ENCODE data around the gene INTS4.
A peak's percentile ranks its signal among the peaks of the same experiment; 100 is the strongest.
"Not testable (repeated sequence)": the region's sequence is repeated elsewhere in the genome, so short reads cannot be mapped to it uniquely, and the experiment has no call there.

Gene INTS4, protein sequence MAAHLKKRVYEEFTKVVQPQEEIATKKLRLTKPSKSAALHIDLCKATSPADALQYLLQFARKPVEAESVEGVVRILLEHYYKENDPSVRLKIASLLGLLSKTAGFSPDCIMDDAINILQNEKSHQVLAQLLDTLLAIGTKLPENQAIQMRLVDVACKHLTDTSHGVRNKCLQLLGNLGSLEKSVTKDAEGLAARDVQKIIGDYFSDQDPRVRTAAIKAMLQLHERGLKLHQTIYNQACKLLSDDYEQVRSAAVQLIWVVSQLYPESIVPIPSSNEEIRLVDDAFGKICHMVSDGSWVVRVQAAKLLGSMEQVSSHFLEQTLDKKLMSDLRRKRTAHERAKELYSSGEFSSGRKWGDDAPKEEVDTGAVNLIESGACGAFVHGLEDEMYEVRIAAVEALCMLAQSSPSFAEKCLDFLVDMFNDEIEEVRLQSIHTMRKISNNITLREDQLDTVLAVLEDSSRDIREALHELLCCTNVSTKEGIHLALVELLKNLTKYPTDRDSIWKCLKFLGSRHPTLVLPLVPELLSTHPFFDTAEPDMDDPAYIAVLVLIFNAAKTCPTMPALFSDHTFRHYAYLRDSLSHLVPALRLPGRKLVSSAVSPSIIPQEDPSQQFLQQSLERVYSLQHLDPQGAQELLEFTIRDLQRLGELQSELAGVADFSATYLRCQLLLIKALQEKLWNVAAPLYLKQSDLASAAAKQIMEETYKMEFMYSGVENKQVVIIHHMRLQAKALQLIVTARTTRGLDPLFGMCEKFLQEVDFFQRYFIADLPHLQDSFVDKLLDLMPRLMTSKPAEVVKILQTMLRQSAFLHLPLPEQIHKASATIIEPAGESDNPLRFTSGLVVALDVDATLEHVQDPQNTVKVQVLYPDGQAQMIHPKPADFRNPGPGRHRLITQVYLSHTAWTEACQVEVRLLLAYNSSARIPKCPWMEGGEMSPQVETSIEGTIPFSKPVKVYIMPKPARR

DNA sequence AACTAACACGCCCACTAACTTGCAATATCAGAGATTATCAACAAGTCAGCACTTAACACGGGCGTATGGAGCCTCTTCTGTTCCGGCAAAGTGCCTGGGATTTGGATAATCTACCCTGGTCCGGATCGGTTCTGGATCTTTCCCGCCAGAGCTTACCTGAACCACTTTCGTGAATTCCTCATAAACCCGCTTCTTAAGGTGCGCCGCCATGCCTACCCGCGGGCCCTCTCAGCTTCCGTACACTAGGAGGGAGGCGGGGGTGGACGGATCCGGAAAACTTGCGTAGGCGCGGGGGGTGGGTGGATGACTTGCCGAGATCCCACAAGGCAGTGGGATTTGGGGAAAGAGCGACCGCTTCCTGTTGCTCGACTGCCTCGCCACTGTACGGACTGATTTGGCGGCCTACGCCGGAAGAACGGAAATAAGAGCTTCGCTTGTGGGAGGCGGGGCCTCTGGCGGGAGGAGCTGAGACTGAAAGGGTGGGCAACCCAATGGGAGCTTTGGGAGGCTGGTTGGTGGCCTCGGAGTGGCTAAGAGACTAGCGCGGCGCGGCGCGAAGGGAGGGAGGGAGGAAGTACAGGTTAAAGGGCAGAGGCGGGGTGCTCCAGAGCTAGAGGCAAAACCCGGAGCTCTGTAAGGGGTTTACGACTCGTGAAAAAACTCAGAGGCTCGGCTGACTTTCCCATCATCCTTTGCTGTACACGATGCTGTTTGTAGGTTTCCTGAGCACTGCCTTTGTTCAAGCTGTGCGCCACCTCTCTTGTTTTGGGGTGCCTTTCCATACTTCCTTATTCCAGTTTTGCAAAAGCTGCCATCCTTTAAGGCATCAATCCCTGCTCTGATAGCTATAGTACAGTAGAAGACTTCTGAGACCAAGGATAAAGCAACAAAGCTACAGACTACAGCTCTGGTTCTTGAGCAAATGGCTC, at the start of gene INTS4:
TSS of gene INTS4 (minus strand) at position 235 of the 929 bp plus-strand sequence. CDS start at position 210, 25 bp downstream.
- FAIRE-seq, result peak; percentile 58

DNA sequence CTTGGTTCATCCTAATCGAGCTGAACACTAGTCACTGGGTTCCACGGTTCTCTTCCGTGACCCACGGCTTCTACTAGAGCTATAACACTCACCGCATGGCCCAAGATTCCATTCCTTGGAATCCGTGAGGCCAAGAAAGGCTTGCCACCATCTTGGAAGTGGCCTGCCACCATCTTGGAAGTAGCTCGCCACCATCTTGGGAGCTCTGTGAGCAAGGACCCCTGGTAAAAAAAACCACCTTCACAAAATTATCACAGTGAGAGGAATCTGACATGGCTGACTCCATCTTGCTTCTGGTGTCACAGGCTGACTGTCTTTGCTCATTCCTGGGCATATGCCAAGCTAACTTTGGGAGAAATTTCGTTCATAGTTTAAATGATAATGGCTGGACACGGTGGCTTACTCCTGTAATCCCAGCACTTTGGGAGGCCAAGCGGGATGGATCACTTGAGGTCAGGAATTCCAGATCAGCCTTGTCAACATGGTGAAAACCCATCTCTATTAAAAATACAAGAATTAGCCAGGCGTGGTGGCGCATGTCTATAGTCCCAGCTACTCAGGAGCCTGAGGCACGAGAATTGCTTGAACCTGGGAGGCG, 47.5 kb upstream of the INTS4 start:
- FAIRE-seq, result no peak

DNA sequence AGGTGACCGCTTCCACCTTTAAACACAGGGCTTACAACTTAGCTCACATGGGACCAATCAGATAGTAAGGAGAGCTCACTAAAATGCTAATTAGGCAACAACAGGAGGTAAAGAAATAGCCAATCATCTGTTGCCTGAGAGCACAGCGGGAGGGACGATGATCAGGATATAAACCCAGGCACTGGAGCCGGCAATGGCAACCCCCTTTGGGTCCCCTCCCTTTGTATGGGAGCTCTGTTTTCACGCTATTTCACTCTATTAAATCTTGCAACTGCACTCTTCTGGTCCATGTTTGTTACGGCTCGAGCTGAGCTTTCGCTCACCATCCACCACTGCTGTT, 46.9 kb upstream of the INTS4 start:
- FAIRE-seq, result not testable (repeated sequence)

DNA sequence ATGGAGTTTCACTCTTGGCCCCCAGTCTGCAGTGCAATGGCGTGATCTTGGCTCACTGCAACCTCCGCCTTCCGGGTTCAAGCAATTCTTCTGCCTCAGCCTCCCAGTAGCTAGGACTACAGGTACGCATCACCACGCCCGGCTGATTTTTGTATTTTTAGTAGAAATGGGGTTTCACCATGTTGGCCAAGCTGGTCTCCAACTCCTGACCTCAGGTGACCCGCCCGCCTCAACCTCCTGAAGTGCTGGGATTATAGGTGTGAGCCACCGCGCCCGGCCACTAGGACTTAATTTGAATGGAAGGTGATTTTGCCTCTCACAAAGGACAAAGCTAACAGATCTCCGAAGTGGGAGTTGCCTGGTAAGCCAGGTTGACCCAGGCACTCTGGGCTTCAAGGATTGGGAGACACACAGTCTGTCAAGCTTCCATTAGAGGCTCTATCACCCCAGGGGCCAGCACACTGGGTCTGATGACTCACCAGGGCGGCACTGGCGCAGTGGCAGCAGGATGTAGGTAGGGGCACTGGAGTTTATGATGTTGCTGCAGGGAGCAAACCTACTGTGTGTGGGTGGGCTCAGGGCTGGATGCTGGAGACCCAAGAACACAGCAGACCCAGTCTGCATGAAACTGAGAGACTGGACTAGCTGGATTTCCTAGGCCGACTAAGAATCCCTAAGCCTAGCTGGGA, 46.4 kb upstream of the INTS4 start:
- FAIRE-seq, result no peak

DNA sequence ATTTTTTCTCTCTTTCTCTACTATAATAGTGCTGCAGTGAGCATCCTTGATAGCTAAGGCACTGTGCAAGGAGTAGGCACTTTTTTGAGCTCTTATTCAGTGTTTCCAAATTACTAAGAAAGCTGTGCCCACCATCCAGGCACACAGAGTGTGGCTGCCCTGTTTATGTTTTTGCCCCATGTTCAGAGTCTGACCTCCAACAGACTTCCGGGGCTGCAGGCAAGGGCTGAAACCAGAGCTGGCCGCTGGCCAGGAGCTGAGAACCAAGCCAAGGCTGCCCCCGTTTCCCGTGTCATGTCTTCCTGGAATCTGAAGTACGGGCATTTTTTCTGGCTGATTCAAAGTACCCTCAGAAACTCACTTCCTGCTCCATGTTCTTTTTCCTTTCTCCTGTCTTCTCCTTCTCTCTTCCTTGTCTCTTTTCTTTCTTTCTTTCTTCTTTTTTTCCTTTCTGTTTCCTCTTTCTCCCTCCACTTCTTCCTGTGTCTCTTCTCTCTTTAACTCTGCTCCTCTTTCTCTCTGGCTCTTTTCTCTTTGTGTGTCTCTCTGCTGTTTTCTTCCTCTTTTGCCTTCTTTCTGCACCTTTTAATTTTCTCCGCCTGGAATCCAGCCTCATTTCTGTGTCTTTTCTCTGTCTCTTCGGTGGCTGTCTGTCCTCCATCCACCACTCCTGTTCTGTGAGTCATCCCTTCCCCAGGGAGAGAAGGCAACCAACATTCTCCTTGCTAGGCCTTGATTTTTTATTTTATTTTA, 45.6 kb upstream of the INTS4 start:
- FAIRE-seq, result no peak

DNA sequence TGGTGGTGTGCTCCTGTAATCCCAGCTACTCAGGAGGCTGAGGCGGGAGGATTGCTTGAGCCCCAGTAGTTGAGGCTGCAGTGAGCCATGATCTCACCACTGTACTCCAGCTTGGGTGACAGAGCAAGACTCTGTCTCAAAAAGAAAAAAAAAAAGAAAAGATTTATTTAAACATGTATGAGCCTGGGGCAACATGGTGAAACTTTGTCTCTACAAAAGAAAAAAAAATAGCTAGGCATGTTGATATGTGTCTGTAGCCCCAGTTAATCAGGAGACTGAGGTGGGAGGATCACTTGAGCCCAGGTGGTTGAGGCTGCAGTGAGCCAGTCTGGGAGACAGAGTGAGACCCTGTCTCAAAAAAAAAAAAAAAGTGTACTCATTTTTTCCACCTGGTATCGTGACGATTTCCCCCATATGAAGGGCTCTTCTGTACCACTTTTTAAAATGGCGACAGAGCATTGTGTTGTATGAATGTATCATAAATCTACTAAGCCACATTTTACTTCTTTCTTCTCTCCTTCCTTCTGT, 45.0 kb upstream of the INTS4 start:
- FAIRE-seq, result no peak

DNA sequence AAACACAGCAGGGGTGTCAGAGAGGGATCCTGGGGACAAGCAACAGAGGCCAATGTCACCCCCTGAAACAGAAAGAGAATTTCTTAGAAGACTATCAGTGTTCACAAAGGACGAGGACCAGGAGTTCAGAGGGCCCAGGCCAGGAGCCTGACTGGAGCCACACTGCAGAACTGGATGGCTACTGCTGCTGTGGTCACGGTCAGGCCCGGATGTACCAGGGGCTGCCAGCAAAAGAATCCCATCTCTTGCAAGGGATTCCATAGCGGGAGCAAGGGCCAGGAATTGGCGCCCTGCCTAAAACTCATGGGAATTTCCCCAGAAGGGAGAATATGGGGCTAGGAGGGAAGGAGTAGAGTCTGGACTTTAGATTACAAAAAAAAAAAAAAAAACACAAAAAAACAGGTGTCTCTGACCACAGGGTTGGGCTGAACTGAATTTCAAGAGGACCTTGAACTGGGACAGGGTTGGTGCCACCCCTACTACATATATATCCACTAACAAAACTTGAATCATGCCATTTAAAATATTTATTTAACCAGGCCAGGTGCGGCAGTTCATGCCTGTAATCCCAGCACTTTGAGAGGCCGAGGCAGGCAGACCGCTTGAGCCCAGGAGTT, 44.3 kb upstream of the INTS4 start:
- no peak for FAIRE-seq

DNA sequence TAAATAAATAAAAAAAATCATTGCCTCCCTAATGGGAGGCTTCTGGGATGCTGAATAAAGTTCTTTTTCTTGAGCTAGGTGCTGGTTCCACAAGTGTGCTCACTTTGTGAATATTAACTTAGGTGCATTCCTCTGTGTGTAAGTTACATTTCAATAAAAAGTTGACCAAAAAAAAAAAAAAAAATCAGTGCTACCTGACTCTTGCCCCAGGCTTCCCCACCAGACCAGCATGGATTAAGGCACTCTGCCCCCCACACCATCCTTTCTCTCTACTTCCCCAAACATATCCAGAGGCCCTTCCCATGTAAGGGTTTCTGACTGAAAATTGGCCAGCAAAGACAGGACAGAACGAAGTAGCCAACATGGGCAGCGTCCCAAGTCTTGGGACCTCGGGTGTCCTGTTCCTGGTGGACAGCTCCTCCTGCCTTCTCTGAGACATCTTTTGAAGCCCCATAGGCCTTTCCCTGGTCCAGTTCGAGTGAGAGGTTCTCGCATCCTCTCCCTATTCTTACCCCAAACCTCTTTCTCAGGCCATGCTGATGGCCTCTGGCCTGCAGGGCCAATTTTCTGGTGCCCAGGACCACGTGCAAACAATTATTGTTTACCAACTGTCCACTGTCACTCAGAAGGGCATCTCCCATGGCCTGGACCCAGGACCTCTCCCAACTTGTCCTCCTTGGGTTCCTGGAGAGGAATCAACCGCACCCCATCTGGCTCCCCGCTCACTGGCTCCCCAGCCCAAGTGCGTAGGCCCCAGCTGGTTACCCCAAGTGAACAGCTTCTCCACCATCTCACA, 43.6 kb upstream of the INTS4 start:
- no peak for FAIRE-seq

DNA sequence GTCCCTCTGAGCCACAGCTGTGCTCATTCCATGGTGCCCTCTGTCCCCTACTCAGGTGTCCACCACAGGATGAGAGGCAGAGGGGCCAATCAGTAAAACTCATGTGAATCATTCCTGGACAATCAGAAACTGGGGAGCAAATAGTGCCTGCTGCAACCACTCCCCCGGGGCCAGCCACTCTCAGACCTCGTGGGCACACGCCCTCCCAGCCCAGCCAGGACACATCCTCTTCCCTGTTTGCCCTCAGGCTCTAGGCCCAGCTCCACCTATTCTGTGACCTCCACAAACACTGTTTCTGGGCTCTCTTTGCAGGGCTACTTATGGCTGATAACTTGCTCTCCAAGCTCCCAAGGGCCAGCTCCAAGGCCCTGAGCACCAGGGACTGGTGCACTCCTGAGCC, 42.6 kb upstream of the INTS4 start:
- FAIRE-seq, result no peak

DNA sequence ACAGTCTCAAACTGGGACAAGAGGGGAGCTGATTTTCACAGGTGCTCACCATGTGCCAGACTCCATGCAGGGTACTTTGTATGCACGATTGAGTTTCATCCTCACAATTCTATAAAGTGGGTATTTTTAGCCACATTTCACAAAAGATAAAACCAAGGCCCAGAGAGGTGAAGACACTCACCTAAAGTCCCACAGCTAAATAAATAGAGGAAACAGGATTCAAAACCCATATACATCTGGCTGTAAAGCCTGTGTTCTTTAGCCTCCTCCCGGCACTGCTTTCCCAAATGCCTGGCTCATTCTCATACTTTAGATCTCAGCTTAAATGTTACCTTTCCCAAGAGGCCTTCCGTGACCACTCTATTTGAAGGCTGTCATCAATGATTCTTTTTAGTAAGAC, 41.8 kb upstream of the INTS4 start:
- FAIRE-seq, result no peak

DNA sequence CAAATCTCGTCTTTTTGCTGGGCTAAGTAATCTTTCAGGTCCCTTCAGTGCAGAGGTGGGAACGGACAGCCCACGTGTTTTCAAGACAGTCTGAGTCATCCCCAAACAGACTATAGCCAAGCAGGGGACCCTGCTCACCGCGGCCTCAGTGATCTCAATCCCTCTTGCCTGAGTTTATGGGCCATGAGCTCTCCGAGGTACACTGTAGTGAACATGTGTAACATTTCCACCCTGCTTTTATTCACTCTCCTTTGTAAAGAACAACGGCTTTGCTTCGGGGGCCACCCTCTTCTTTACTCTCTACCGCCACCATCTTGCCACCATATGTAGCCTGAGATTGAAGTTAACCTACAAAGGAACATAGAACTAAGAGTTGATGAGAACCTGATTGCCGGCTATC, 40.2 kb upstream of the INTS4 start:
- no peak for FAIRE-seq

DNA sequence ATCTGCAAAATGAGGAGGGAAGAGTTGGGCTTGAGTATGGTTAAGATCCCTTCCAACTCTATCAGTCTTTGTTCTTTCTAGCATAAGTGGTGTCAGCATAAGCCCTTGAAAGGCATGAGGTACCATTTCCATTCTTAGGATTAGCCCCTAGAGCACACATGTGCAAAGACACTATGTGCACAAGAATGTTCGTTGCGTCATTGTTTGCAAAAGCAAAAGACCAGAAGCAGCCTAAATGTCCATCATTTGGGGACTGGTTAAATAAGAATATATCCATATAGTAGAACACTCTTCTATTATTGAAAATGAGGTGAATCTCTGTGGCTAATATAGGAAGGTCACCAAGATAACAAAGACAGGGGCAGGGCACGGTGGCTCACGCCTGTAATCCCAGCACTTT, 38.6 kb upstream of the INTS4 start:
- FAIRE-seq, result no peak

DNA sequence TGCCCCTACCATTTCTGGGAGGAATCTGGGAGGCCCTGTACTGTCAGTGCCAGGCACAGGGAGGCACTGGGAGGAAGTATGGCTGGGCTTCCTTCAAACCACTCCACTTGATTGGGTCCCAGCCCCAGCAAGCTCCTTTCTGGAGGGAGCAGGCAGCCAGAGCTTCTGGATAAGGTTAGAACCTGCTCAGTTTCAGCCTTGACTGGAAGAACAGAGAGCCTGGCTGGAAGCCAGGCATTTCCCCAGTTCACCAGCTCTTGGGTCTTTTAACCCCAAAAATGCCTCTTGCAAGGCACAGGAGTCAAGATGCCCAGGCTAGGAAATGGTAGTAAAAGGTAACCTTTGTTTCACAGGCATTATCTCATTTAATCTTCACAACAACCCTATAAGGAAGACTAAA, 37.6 kb upstream of the INTS4 start:
- FAIRE-seq, result no peak

DNA sequence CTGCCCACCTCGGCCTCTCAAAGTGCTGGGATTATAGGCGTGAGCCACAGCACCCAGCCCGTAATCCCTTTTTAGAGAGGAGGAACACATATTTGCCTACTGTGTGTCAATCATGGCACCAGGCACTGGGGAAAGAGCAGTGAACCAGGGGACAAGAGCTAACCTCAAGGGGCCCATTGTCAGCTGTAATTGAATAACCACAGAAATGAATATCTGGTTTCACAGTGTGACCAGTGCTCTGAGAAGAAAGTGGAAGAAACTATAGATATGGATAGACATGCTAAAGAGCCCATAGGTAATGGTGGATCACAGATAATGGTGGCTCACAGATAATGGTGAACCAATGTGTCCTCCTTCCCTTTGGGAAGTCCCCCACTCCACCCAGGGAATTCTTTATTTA, 37.2 kb upstream of the INTS4 start:
- FAIRE-seq, result no peak

DNA sequence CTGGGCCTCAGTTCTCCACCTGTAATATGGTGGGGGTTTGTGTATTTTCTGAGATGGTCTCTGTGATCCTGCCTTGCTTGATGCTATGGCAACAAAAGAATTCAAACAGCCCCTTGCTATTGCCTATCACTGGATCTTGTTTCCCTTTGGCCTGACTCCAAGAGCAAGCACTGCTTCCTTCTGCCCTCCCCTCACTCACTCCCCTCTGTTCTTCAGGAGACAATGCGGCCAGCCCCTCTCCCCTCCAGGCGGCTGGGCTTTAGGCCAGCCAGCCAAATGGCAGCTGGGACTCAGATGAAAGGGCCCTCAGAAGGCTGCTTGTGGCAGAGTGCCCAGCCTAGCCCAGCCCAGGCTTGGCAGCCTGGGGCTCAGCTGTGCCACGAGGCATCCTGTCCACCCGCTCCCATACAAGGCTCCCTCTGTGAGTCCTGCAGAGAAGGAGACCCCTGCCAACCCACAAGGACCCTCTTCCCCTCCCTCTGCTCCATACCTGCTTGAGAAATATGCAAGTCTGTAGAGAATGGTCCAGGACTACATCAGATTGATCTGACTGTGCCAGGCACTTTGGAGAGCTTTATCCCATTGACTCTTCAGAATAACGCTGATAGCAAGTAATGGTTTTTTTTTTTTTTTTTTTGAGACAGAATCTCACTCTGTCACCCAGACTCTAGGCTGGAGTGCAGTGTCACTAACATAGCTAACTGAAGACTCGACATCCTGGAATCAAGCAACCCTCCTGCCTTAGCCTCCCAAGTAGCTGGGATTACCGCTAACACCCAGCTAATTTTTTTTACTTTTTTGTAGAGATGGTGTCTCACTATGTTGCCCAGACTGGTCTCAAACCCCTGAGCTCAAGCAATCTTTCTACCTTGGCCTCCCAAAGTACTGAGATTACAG, 36.2 kb upstream of the INTS4 start:
- no peak for FAIRE-seq

DNA sequence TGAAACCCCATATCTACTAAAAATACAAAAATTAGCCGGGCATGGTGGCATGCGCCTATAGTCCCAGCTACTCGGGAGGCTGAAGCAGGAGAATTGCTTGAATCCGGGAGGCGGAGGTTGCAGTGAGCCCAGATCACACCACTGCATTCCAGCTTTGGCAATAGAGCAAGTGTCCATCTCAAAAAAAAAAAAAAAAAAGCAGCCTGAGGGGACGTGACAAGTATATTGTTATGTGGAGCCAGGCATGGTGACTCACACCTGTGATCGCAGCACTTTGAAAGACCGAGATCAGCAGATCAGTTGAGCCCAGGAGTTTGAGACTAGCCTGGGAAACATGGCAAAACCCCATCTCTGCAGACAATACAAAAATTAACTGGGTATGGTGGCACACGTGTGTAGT, 34.0 kb upstream of the INTS4 start:
- FAIRE-seq, result not testable (repeated sequence)

DNA sequence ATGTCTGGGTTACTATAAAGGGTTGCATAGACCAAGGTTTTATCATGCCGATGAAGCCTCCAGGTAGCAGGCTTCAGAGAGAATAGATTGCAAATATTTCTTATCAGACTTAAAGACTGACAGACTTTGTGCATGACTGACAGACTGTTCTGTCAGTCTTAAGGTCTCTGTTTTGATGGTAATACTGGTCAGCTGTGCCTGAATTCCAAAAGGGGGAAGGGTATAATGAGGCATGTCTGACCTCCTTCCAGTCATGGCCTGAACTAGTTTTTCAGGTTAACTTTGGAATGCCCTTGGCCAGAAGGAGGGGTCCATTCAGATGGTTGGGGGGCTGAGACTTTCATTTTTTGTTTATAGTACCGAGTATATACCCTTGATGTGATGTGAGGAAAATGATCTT, 33.3 kb upstream of the INTS4 start:
- no peak for FAIRE-seq

DNA sequence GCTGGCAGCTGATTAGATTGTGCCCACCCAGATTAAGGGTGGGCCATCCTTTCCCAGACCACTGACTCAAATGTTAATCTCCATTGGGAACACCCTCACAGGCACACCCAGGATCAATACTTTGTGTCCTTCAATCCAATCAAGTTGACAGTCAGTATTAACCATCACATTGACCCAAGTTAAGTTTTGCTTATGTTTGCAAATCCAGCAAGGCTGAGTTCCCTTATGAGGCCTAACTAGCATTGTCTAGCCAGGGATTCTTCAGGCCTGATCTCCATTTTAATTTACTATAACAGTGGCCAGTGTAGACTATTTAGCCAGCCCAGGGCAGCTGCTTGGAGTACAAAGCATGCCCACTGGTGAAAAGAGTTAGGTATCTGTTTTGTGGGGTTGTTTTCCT, 30.9 kb upstream of the INTS4 start:
- FAIRE-seq, result no peak

All from islet of Langerhans (tissue), 1 donor.